Hypothalamus (tissue), 51 donors: ENCODE measurements around the gene FOSL2.
A peak's percentile ranks its signal among the peaks of the same experiment; 100 is the strongest.

Experiments used
- DNase-seq, 51 donors: peaks; one replicate each; lab custom pipeline; 2025; lab: John Stamatoyannopoulos, UW

Gene FOSL2

GRCh38 chr2:28392297-28393113, at the start of gene FOSL2:
Gene FOSL2 (plus strand): TSS chr2:28392858. CDS start chr2:28393721, 863 bp downstream.
- DNase-seq, result peak; percentile 30 to 96 (median 84)

GRCh38 chr2:28343184-28343942, 49.3 kb upstream of the FOSL2 start:
- no peak for DNase-seq

GRCh38 chr2:28343971-28344715, 48.5 kb upstream of the FOSL2 start:
- DNase-seq, result no peak

- DNase-seq, result no peak
Measured at GRCh38 chr2:28344756-28345373, 47.8 kb upstream of the FOSL2 start.

- DNase-seq, result no peak
Measured at GRCh38 chr2:28345619-28346018, 47.0 kb upstream of the FOSL2 start.

GRCh38 chr2:28346587-28346986, 46.1 kb upstream of the FOSL2 start:
- no peak for DNase-seq

- no peak for DNase-seq
Measured at GRCh38 chr2:28347193-28347592, 45.5 kb upstream of the FOSL2 start.

- DNase-seq, result no peak
Measured at GRCh38 chr2:28347596-28347995, 45.1 kb upstream of the FOSL2 start.

- DNase-seq, result no peak
Measured at GRCh38 chr2:28348149-28348567, 44.5 kb upstream of the FOSL2 start.

- no peak for DNase-seq
Measured at GRCh38 chr2:28348921-28349320, 43.7 kb upstream of the FOSL2 start.

GRCh38 chr2:28349546-28350165, 43.0 kb upstream of the FOSL2 start:
- no peak for DNase-seq

GRCh38 chr2:28350196-28350595, 42.5 kb upstream of the FOSL2 start:
- DNase-seq, result no peak

GRCh38 chr2:28350791-28351285, 41.8 kb upstream of the FOSL2 start:
- no peak for DNase-seq

GRCh38 chr2:28351621-28352020, 41.0 kb upstream of the FOSL2 start:
- DNase-seq, result no peak

- no peak for DNase-seq
Measured at GRCh38 chr2:28352104-28352503, 40.6 kb upstream of the FOSL2 start.

- DNase-seq, result no peak
Measured at GRCh38 chr2:28352610-28353195, 40.0 kb upstream of the FOSL2 start.

- no peak for DNase-seq
Measured at GRCh38 chr2:28354920-28355520, 37.6 kb upstream of the FOSL2 start.

- no peak for DNase-seq
Measured at GRCh38 chr2:28355521-28356094, 37.0 kb upstream of the FOSL2 start.
